Measurements from ENCODE around the gene RPL7A. TPM values are rescaled to one million over a fixed set of nuclear protein-coding genes. Genes with fewer than 3 reads are reported as not detected.
"Not testable (repeated sequence)": the region's sequence is repeated elsewhere in the genome, so short reads cannot be mapped to it uniquely, and the experiment has no call there.

Gene RPL7A
- total RNA-seq, 6 experiments from 2014 or later, result 2,011 to 2,156 (median 2,046) TPM

DNA sequence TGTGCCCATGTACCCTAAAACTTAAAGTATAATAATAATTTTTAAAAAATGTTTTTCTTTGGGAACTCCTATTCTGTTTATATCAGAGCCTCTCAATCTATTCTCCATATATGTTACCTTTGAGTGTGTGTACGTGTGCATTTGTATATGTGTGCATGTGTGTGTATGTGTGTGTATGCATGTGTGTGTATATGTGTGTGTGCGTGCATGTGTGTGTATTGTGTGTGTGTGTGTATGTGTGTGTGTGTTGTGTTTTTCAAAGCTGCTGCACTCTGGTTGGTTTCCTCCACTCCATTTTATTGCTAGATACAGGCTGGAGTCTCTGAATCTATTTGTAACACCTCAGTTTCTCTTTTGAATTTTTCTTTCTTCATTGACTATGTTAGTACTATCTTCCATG is 32.0 kb upstream of the RPL7A start:
- H3K9me3 Mint-ChIP-seq, result no peaks in the 10 kb centered on the region

GRCh38 chr9:133317551-133317950 is 30.5 kb upstream of the RPL7A start:
- not testable (repeated sequence) for H3K9me3 Mint-ChIP-seq; H3K4me1 Mint-ChIP-seq (ENCODE audit: low read depth); H3K27ac Mint-ChIP-seq; DNase-seq; H3K4me3 Mint-ChIP-seq; H3K36me3 Mint-ChIP-seq (ENCODE audit: low read depth)
- H3K27me3 Mint-ChIP-seq (ENCODE audit: insufficient read depth), result peaks cover 16% of the 10 kb centered on the region

More for the DNA sequence above, 32.0 kb upstream of the RPL7A start:
- Mint-ChIP-seq H3K4me3 (no peak overlapping the region), H3K4me1 (ENCODE audit: low read depth) (no peaks in the 10 kb centered on the region), H3K27ac (no peak overlapping the region), H3K27me3 (ENCODE audit: insufficient read depth) (peaks cover 13% of the 10 kb centered on the region), H3K36me3 (ENCODE audit: low read depth) (no peaks in the 10 kb centered on the region)
- TF ChIP-seq CTCF (IDR thresholded peaks at IDR 0.05), result no peak
- DNase-seq, result no peak

- Mint-ChIP-seq H3K27ac (no peak overlapping the region), H3K27me3 (ENCODE audit: insufficient read depth) (peaks cover 28% of the 10 kb centered on the region), H3K4me1 (ENCODE audit: low read depth) (no peaks in the 10 kb centered on the region), H3K9me3 (peaks cover 10% of the 10 kb centered on the region; the same call in 1 of the 2 replicates), H3K36me3 (ENCODE audit: low read depth) (no peaks in the 10 kb centered on the region), H3K4me3 (no peak overlapping the region)
- TF ChIP-seq CTCF (IDR thresholded peaks at IDR 0.05), result 0 out of 2 replicates have a peak, but pooled peaks have one; percentile 11
- DNase-seq, result no peak
These were observed 27.6 kb upstream of the RPL7A start for GRCh38 chr9:133320421-133320881.

- H3K4me3 Mint-ChIP-seq, result no peak overlapping the region
- H3K36me3 Mint-ChIP-seq (ENCODE audit: low read depth), result no peaks in the 10 kb centered on the region
- TF ChIP-seq CTCF (IDR thresholded peaks at IDR 0.05), result no peak
- no peak for DNase-seq
- H3K27ac Mint-ChIP-seq, result no peak overlapping the region
- H3K9me3 Mint-ChIP-seq, result peaks cover 10% of the 10 kb centered on the region; the same call in 1 of the 2 replicates
- H3K4me1 Mint-ChIP-seq (ENCODE audit: low read depth), result no peaks in the 10 kb centered on the region
- peaks cover 24% of the 10 kb centered on the region for H3K27me3 Mint-ChIP-seq (ENCODE audit: insufficient read depth)
These were observed 26.5 kb upstream of the RPL7A start for GRCh38 chr9:133321411-133321935.

DNA sequence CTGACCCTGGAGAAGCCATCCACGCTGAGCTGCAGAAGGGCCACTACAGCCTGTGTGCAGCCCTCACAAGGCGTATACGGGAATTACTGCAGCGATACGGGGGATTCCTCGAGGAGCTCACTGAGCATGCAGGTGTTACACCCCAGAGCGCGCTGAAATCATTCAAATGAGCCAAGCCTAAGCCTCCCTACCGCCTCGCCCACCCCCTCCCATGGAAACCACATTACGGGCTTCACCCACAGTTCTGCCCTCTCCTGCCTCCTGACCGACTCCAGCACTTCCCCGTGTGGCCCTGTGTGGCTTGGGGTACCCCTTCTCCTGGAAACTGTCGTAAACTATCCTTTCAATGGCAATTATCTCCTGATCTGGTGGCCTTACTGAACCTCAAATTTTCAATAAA is 25.3 kb upstream of the RPL7A start:
- Mint-ChIP-seq H3K27ac (no peak overlapping the region), H3K4me3 (no peak overlapping the region), H3K4me1 (ENCODE audit: low read depth) (no peaks in the 10 kb centered on the region), H3K36me3 (ENCODE audit: low read depth) (no peaks in the 10 kb centered on the region), H3K9me3 (peaks cover 10% of the 10 kb centered on the region; the same call in 1 of the 2 replicates), H3K27me3 (ENCODE audit: insufficient read depth) (peaks cover 21% of the 10 kb centered on the region)
- TF ChIP-seq CTCF (IDR thresholded peaks at IDR 0.05), result no peak
- DNase-seq, result no peak

DNA sequence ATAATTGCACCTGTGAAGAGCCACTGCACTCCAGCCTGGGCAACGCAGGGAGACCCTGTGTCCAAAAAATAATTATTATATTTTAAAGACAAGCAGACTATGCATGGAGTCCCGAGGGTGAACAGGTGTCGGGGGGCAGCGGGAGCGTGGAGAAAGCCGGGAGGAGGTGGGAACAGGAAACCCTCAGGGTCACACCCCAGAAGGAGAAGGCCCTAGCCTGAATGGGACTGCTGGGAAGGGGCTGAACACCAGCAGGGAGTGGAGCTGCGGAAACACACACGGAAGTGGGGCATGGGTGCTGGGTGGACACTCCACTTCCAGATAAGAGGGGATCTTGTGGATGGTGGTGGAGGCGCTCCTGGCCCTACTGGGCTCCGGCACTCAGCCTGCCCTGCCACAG is 24.8 kb upstream of the RPL7A start:
- Mint-ChIP-seq H3K36me3 (ENCODE audit: low read depth) (no peaks in the 10 kb centered on the region), H3K9me3 (peaks cover 10% of the 10 kb centered on the region; the same call in 1 of the 2 replicates), H3K4me1 (ENCODE audit: low read depth) (no peaks in the 10 kb centered on the region), H3K27ac (no peak overlapping the region), H3K27me3 (ENCODE audit: insufficient read depth) (peaks cover 21% of the 10 kb centered on the region), H3K4me3 (no peak overlapping the region)
- no peak for TF ChIP-seq CTCF (IDR thresholded peaks at IDR 0.05)
- no peak for DNase-seq

All from HFFc6 (cell line).